ENCODE results near the gene ADGRE2.

DNA sequence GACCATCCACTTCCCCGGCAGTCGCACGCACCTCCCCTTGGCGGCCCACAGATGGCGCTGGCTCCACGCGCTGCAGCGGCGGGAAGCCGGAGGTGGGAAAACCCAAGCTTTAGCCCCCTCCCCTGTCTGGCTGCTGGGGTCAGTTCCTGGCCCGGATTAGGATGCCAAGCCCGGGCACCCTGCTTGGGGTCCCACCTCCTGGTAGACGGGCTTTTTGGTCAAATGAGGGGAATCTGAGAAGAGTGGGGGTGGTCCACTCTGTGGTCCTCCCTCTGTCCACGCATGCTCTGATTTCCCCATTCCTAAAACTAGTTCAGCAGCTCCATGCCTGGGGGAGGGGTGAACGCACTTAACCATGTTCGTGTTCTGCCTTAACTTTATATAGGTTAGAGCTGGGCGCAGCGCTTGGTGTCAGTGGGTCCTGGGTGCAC, 8.1 kb upstream of the ADGRE2 start:
- no peak for TF ChIP-seq EZH2 (IDR thresholded peaks at IDR 0.05; ENCODE audit: low read length)
- TF ChIP-seq, protein P1, sequence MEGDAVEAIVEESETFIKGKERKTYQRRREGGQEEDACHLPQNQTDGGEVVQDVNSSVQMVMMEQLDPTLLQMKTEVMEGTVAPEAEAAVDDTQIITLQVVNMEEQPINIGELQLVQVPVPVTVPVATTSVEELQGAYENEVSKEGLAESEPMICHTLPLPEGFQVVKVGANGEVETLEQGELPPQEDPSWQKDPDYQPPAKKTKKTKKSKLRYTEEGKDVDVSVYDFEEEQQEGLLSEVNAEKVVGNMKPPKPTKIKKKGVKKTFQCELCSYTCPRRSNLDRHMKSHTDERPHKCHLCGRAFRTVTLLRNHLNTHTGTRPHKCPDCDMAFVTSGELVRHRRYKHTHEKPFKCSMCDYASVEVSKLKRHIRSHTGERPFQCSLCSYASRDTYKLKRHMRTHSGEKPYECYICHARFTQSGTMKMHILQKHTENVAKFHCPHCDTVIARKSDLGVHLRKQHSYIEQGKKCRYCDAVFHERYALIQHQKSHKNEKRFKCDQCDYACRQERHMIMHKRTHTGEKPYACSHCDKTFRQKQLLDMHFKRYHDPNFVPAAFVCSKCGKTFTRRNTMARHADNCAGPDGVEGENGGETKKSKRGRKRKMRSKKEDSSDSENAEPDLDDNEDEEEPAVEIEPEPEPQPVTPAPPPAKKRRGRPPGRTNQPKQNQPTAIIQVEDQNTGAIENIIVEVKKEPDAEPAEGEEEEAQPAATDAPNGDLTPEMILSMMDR (optimal IDR thresholded peaks at IDR 0.05 in 1 of 3, IDR thresholded peaks at IDR 0.05 in 1 of 3, conservative IDR thresholded peaks at IDR 0.05 in 1 of 3; ENCODE audit: extremely low read depth in 1 of 3, insufficient read depth in 2 of 3, low read length in 3 of 3): peak; percentile 77 to 98 (median 88)
